Measurements from ENCODE around the gene IFNA1.
"Not testable (repeated sequence)": the region's sequence is repeated elsewhere in the genome, so short reads cannot be mapped to it uniquely, and the experiment has no call there.

IFNA1 gene

GRCh38 chr9:21443849-21444625 lies 3.8 kb downstream of the IFNA1 start:
- no peak for DNase-seq (ENCODE audit: low read depth in 2 of 2)

GRCh38 chr9:21449312-21449711 lies 9.1 kb downstream of the IFNA1 start:
- not testable (repeated sequence) for DNase-seq (ENCODE audit: low read depth in 2 of 2)

- no peak for DNase-seq (ENCODE audit: low read depth in 2 of 2)
Measured at GRCh38 chr9:21450733-21451394, 10.6 kb downstream of the IFNA1 start.

- DNase-seq (ENCODE audit: low read depth in 2 of 2) = no peak
Measured at GRCh38 chr9:21452681-21453080, 12.4 kb downstream of the IFNA1 start.

GRCh38 chr9:21454149-21454548 lies 13.9 kb downstream of the IFNA1 start:
- no peak for DNase-seq (ENCODE audit: low read depth in 2 of 2)

GRCh38 chr9:21455320-21455719 lies 15.1 kb downstream of the IFNA1 start:
- no peak for DNase-seq (ENCODE audit: low read depth in 2 of 2)

GRCh38 chr9:21461377-21461776 lies 21.1 kb downstream of the IFNA1 start:
- DNase-seq (ENCODE audit: low read depth in 2 of 2) = no peak

- DNase-seq (ENCODE audit: low read depth in 2 of 2) = no peak
Measured at GRCh38 chr9:21465138-21465537, 24.9 kb downstream of the IFNA1 start.

GRCh38 chr9:21465859-21466518 lies 25.8 kb downstream of the IFNA1 start:
- DNase-seq (ENCODE audit: low read depth in 2 of 2) = no peak

- DNase-seq (ENCODE audit: low read depth in 2 of 2) = no peak
Measured at GRCh38 chr9:21470126-21470525, 29.9 kb downstream of the IFNA1 start.

- DNase-seq (ENCODE audit: low read depth in 2 of 2) = no peak
Measured at GRCh38 chr9:21473236-21473635, 33.0 kb downstream of the IFNA1 start.

- DNase-seq (ENCODE audit: low read depth in 2 of 2) = no peak
Measured at GRCh38 chr9:21477466-21477865, 37.2 kb downstream of the IFNA1 start.

GRCh38 chr9:21479152-21479702 lies 39.0 kb downstream of the IFNA1 start:
- no peak for DNase-seq (ENCODE audit: low read depth in 2 of 2)

- DNase-seq (ENCODE audit: low read depth in 2 of 2) = no peak
Measured at GRCh38 chr9:21481470-21482056, 41.3 kb downstream of the IFNA1 start.

GRCh38 chr9:21482213-21482612 lies 42.0 kb downstream of the IFNA1 start, which contains the start of gene IFNE:
Gene IFNE (minus strand): TSS chr9:21482313. CDS start chr9:21481694, 619 bp downstream.
- no peak for DNase-seq (ENCODE audit: low read depth in 2 of 2)

All from stimulated activated CD4-positive, alpha-beta T cell treated with anti-CD3 and anti-CD28 coated beads, Interleukin-1b, Interleukin-23, amount 100 ng/mL, for 4 hours (primary cell).